Kidney epithelial cell (primary cell): ENCODE results near the gene ST7L. TPM values are rescaled to one million over a fixed set of nuclear protein-coding genes. Genes with fewer than 3 reads are reported as not detected.
"Not testable (repeated sequence)": the region's sequence is repeated elsewhere in the genome, so short reads cannot be mapped to it uniquely, and the experiment has no call there.

ENCODE experiments used
- DNase-seq: peaks from one replicate; pipeline ENCODE4 v3.0.0-alpha.2; 2010; ENCODE audit warnings: low read depth
- H3K27me3 ChIP-seq: 2 replicates; pipeline ENCODE4 v1.6.0; 2011; ENCODE audit warnings: low read length; ENCODE audit not compliant: control insufficient read depth, insufficient read depth
- H3K36me3 ChIP-seq: 2 replicates; pipeline ENCODE4 v1.5.1; 2011; ENCODE audit warnings: low read length; ENCODE audit not compliant: control insufficient read depth, insufficient read depth
- H3K4me3 ChIP-seq: 2 replicates; pipeline ENCODE4 v1.5.1; 2011; ENCODE audit warnings: low read depth, mild to moderate bottlenecking, control low read depth, low read length
- total RNA-seq: library from RNA; depleted of rRNA; stranded (reverse); fragments of >200 nt; gene quantifications from 2 replicates; pipeline ENCODE4 v1.2.3, GENCODE V29; 2015
- TF ChIP-seq, protein P1 (sequence below): IDR thresholded peaks from 2 replicates; pipeline ENCODE4 v1.5.1; 2011; ENCODE audit warnings: mild to moderate bottlenecking, moderate library complexity, low read length, control low read depth, inconsistent platforms; ENCODE audit not compliant: insufficient read depth, poor library complexity, severe bottlenecking

The ST7L gene
- total RNA-seq, 1 donor from 2014 or later: 12.9 TPM

DNA sequence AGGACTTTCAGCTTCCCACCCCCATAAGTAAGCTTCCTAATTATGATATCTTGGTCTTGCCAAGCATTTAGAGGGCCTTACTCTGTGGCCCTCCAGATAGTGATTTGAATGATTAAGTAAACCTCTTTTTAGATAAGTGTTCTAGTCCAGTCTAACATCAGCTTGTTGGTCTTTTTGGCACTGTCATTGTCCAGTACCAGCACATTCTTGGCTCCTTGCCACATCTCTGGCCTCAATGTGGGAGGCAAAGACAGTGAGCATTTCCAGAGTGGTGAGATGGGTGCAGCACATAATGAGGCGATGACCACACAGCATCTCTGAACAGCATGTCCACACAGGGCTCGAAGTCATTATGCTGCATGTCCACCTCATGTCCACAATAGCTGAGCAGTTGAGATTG is 6.8 kb upstream of the ST7L start:
- TF ChIP-seq, protein P1, sequence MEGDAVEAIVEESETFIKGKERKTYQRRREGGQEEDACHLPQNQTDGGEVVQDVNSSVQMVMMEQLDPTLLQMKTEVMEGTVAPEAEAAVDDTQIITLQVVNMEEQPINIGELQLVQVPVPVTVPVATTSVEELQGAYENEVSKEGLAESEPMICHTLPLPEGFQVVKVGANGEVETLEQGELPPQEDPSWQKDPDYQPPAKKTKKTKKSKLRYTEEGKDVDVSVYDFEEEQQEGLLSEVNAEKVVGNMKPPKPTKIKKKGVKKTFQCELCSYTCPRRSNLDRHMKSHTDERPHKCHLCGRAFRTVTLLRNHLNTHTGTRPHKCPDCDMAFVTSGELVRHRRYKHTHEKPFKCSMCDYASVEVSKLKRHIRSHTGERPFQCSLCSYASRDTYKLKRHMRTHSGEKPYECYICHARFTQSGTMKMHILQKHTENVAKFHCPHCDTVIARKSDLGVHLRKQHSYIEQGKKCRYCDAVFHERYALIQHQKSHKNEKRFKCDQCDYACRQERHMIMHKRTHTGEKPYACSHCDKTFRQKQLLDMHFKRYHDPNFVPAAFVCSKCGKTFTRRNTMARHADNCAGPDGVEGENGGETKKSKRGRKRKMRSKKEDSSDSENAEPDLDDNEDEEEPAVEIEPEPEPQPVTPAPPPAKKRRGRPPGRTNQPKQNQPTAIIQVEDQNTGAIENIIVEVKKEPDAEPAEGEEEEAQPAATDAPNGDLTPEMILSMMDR: no peak
- Histone ChIP-seq H3K4me3 (no peak overlapping the region), H3K36me3 (peaks cover 1% of the 10 kb centered on the region), H3K27me3 (no peaks in the 10 kb centered on the region)
- no peak for DNase-seq

DNA sequence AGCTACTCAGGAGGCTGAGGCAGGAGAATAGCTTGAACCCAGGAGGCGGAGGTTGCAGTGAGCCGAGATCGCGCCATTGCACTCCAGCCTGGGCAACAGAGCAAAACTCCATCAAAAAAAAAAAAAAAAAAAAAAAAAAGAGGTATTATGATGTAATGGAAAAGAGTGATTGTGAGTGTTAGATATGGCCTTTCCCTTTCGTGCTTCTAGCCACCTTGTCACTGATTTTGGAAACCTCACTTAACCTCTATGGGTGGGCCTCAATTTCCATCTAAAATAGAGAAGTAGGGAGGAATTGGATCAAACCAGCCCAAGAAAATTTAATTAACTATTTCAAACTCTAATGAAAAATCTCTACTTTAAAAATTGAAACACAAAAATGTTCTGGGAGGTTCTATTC is 5.6 kb upstream of the ST7L start:
- not testable (repeated sequence) for H3K4me3 ChIP-seq, H3K27me3 ChIP-seq, H3K36me3 ChIP-seq, DNase-seq

DNA sequence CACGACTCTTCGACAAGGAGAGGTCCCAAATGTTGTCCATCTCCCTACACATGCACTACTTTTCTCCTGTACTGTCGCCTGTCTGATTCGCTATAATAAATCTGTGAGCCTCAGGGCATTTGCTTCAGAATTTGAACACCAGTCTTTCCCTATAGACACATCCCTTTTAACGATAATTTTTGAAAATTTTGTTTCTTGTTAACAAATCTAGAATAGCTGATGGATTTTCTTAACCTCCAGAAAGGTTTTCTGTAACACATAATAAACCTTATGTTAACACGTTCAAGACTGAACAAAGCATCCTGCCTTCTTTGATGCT is 1.4 kb upstream of the ST7L start:
- DNase-seq: no peak
- Histone ChIP-seq H3K36me3 (no peaks in the 10 kb centered on the region), H3K27me3 (no peaks in the 10 kb centered on the region), H3K4me3 (peak overlapping the region; percentile 100)
- TF ChIP-seq, protein P1: no peak

DNA sequence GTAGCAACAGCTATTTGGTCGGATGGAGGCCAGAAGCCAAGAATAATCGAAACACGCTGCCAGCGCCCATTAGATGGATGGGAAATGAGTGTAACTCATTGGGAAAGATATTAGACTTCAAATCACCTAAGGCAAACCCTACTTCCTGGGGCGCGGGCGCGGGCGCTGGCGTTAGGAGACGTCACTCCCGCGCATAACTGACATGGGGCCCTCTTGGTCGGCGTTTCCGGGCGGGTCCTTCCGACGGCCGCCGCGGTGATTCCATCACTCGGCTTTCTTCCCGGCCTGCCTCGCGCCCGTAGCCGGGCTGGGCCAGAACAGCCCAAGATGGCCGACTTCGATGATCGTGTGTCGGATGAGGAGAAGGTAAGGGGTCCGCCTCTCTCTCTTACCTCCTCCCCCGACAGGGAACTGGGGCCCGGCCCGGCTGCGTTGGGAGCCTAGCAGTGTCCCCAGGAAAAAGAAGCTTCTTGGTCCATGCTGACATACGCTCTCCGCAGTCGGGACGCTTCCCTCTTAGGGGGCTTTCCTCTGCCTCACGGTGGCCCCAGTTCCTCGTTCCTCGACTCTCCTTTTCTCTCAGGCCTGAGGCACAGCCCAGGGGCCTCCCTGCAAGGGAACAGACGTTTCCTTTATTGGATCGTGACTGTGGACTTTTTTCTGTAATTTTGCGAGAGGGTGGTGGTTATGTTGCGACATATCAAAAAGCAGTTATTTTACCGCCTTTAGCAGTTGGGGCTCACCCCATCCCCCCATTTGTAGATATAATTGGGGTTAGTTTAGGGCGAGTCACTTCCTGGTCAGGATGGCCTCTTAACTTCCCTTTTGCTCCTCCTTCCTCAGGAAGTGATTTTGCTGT is 806 bp upstream of the ST7L start, which contains the start of gene CAPZA1:
CAPZA1 (plus strand) TSS at position 315 of the 859 bp plus-strand sequence; CDS start at position 328, 13 bp downstream.
- TF ChIP-seq, protein P1: no peak
- Histone ChIP-seq H3K4me3 (peak within 1 kb of the TSS; percentile 100), H3K36me3 (no peaks in the 10 kb centered on the region), H3K27me3 (no peaks in the 10 kb centered on the region)
- peak; percentile 50 for DNase-seq

DNA sequence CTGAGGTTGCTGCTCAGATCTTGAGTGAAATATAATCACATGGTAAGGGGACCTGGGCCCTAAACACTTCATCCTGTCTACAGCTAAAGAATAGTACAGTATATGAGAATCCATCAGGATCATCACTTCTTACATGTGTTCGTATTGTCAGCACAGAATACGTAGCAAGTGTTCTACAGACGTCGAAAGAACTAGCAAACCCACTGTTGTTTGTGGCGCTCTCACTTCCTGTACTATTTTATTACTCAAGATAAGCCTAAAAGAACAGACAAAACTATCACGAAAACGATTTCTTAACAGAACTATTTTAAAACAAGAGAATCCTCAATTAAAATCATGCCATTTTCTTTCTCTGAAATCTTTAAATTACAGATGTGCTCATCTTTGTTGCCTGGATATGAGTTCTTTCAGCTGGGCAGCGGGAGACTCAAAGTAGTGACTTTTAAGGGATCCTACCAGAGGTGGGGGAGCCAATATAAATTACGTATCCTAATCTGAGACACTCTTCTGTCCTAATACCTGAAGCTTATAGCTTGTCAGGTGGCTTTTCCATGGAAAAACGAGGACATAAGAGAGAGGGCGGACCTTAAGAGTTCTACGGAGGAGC is 724 bp downstream of the ST7L start:
- Histone ChIP-seq H3K36me3 (no peaks in the 10 kb centered on the region), H3K27me3 (no peaks in the 10 kb centered on the region), H3K4me3 (peak overlapping the region; percentile 100)
- no peak for DNase-seq
- TF ChIP-seq, protein P1: no peak

DNA sequence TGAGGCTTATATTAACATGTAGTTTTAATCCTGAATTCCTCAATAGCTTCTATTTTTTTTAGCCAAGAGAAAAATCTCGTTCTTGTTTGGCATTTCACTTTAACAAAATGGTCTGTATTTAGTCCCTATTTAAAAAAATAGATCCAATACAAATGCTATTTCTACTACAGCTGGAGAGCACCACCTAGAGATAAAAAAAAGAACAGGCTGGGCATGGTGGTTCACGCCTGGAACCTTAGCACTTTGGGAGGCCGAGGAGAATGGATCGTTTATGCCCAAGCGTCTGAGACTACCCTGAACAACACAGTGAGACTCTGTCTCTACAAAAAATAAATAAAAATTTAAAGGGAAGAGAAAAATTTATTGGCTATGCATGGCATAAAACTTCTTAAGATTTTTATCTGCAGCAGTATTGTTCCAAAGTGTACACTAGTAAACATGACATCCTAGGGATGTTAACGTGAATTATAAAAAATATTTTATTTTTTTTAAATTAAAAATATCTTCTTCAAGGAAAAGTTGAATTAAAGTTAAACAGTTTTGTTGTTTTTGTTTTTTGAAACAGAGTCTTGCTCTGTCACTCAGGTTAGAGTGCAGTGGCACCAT is 4.4 kb downstream of the ST7L start:
- H3K4me3 ChIP-seq: no peak overlapping the region
- TF ChIP-seq, protein P1: peak; percentile 61
- no peaks in the 10 kb centered on the region for H3K36me3 ChIP-seq
- DNase-seq: no peak
- H3K27me3 ChIP-seq: no peaks in the 10 kb centered on the region
